HG03521 (cell line): Measurements from ENCODE around the gene XG.

ENCODE experiments used
- ATAC-seq: cut with Tn5 transposase; IDR thresholded peaks from one replicate; pipeline ENCODE4 v1.9.1; 2021; ENCODE audit warnings: mild to moderate bottlenecking, moderate library complexity; ENCODE audit not compliant: unreplicated experiment

The XG gene

GRCh38 chrX:2862404-2862803 lies 110.6 kb downstream of the XG start:
- no peak for ATAC-seq

- no peak for ATAC-seq
These were observed 111.8 kb downstream of the XG start for GRCh38 chrX:2863646-2864045.
